IPS-NIHi7 (cell line): ENCODE measurements around the gene HSD17B12.

Experiments used
- DNase-seq: peaks from one replicate; pipeline ENCODE4 v3.0.0; 2012; ENCODE audit warnings: mixed read lengths; ENCODE audit errors: extremely low spot score

Gene HSD17B12

DNA sequence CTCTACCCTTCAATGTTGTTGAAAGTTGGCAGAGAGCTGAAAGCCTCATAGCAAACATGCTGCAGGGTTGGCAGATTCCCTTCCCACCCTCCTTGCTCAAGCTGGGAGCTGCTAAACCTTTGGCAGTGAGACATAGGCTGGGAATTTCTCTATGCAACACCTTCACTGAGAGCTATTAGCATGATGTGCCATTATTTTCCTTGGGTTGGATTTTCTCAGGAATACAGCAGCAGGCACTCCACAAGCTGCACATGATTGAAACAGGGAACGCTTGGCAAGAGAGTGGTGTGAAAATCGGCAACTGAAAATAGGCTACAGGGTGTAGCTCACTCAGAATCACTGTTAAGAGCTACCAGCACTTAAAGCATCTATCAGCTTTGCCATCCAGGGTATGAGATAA is 190.5 kb downstream of the HSD17B12 start:
- no peak for DNase-seq

- no peak for DNase-seq
Observed at GRCh38 chr11:43872995-43873394, 192.5 kb downstream of the HSD17B12 start.

- DNase-seq: no peak
Observed at GRCh38 chr11:43874078-43874477, 193.5 kb downstream of the HSD17B12 start.

DNA sequence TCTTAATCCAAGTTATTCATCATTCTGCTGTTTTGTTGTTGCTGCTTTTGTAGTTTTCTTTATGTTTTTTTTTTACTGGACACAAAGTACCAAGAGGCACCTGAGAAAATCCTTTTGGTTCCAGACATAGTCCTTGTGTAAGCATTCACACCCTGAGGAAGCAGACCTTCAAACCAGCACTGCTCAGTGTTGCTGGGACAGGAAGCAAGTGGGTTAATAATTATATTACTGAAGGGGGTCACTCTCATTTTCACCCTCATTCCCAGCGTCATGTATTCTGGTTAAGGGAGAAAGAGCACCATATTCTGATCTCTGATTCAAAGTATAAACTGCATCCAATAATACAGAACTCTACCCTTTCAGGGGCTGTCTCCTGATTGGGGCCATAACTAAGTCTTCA is 194.2 kb downstream of the HSD17B12 start:
- no peak for DNase-seq

DNA sequence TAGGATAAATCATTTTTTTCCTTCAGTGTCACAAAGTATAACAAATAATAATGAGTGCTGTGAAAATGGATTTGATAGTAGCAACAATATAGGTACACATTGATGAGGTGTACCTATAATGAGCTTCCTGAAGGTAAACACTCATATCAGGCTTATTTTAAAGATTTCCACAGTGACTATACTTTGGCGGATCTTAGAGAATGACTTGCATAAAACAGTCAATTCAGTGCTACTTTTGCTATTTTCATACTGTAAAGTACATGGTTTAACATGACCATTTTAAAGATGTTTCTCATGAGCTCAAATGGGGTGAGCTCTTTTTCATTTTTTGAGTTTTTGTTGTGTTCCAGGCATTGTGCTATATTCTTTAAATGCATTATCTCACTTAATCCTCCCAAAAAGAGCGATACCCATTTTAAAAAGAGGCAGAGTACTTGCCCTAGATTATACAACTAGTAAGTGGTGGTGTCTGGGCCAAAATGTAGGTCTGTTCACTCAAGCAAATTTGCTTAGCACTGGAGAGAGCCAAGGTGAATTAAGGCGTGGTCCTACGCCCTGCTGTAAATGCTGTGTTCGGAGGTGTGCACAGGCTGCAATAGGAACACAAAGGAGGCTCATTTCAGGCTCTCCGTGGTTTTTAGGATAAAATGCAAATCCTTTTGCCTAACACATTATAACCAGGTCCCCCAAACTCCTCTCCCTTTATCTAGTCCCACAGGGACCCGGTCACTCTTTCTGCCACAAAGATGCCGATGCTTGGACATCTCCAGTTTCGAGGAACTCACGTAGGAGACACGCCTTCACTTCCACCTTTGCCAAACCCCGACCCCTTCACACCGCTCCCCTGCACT is 199.5 kb downstream of the HSD17B12 start:
- no peak for DNase-seq

- DNase-seq: peak; percentile 83
Observed at GRCh38 chr11:43880640-43881159, 200.2 kb downstream of the HSD17B12 start, which contains the start of gene ALKBH3. Gene ALKBH3 (plus strand): TSS chr11:43880831. CDS start chr11:43882653, 1,822 bp downstream.

GRCh38 chr11:43892851-43893250 is 212.3 kb downstream of the HSD17B12 start:
- DNase-seq: no peak

DNA sequence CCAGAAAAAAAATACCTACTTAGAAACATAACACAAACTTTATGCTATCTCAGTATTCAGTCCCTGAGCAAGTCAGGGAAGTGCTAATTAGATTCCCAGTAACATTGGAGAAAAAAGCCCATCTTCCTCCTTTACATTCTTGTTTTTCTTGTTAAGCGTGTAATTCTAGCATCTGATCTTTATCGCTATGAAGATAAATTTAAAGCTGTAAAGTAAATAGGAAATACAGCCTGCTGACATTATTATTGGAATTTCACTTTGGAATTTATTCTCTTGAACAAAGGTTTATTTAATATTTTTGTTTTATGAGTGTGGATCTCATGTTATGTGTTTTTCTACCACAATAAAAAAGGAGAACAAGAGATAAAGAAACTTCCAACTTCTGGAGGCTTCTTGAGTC is 214.0 kb downstream of the HSD17B12 start:
- DNase-seq: no peak

- no peak for DNase-seq
Observed at GRCh38 chr11:43895601-43896000, 215.1 kb downstream of the HSD17B12 start.

DNA sequence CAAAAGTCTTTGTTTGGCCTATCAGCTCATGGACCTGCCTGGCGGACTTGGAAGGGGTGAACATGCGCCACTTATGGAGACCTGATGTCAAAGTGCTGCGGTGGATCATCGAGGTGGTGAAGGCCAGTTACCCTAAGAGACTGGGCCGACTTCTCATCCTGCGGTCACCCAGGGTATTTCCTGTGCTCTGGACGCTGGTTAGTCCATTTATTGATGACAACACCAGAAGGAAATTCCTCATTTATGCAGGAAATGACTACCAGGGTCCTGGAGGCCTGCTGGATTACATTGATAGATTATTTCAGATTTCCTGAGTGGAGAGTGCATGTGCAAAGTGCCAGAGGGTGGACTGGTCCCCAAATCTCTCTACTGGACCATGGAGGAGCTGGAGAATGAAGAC is 218.0 kb downstream of the HSD17B12 start:
- DNase-seq: no peak

- DNase-seq: no peak
Observed at GRCh38 chr11:43899094-43899493, 218.6 kb downstream of the HSD17B12 start.

DNA sequence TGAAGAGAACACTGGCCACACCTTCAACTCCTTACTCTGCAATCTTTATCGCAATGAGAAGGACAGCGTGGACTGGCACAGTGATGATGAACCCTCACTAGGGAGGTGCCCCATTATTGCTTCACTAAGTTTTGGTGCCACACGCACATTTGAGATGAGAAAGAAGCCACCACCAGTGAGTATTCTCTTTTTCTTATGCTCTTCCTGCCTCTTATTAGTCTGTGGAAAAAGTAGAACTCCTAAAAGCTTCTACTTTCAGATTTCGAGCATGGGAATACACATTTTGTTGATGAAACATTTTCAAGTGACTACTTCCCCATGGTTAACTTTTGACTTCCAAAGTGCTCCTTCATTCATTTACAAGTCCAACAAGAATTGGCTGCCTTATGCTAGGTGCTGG is 221.0 kb downstream of the HSD17B12 start:
- no peak for DNase-seq

DNA sequence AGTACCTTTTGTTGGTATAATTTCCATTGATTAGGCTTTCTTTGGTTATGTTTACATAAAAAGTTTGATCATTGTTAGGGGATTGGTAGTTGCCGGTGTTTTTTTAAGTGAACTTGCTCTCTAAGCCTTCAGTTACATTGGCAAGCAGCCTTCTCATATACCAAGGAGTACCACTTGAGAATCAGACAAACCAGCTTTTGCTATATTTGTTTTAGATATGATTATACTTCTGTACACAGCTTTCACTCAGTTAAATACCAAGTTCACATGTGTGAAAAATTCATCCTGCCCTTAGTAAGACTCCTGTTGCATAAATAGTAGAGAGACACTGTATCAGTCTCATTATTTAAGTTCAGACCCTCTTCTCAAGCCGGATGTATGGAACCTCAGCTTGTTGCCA is 222.5 kb downstream of the HSD17B12 start:
- DNase-seq: no peak

DNA sequence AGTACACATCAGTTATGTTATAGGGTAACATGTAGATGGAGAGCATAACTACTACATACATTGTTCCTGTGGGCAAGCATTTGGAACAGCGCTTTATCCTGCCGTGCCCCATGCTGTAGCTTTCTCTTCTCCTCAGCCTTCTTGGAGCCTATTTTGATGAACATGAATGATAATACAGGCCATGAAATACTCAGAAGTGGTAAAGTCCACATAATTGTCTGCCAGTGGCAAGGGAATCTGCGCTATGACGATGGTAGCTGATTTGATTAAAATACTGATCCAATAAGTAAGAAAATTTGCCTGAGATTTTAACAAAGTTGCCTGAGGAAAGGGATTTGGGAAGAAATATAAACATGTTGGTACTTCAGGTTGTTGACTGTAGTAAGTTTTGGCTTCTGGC is 223.4 kb downstream of the HSD17B12 start:
- no peak for DNase-seq

DNA sequence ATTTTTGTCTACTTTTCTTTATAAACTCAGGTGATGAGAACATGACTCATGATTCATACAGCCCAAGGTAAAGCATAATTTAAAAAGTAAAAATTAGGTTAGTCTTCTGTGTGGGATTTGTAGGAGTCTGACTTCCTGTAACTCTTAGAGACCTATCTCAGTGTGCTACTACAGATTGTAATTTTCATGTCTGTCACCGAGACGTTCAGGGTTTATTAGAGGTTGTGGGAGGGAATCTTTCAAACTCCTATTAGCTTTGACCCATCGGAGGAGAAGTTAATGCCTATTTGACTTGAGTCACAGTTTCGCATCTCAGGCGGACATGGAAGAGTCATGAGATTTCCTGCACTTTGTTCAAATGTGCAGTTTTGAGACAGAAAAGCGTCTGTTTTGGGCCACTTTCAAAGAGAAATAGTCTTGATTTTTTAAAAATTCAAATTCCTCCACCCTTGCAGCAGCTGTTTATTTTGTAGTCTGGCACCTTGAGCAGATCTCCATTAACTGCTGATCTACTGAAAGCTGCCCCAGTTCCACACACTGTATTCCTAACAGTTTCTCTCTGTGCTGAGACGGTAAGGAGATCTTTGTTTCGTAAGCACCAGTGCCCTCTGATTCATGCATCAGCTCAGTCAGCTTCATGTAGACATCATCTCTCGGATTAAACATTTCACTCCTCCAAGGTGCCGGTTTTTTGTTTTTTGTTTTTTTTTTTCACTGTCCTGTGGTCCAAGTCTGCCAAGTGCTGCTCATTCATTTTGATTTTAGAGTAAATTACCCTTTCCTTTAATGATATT is 224.4 kb downstream of the HSD17B12 start:
- no peak for DNase-seq

- no peak for DNase-seq
Observed at GRCh38 chr11:43905813-43906241, 225.3 kb downstream of the HSD17B12 start.
